Fibroblast of peridontal ligament (primary cell): Measurements from ENCODE around the gene PPARG.

ENCODE experiments used
- DNase-seq: peaks from one replicate; pipeline ENCODE4 v3.0.0-alpha.2; 2010; ENCODE audit errors: extremely low read depth

The PPARG gene

GRCh38 chr3:12409684-12410596, 121.1 kb downstream of the PPARG start:
- no peak for DNase-seq

GRCh38 chr3:12413721-12414255, 124.9 kb downstream of the PPARG start:
- no peak for DNase-seq

- no peak for DNase-seq
Measured at GRCh38 chr3:12415014-12415680, 126.3 kb downstream of the PPARG start.

- no peak for DNase-seq
Measured at GRCh38 chr3:12416731-12417130, 127.9 kb downstream of the PPARG start.

GRCh38 chr3:12420393-12420792, 131.5 kb downstream of the PPARG start:
- DNase-seq, result no peak

GRCh38 chr3:12421132-12421531, 132.3 kb downstream of the PPARG start:
- no peak for DNase-seq

GRCh38 chr3:12423131-12423530, 134.3 kb downstream of the PPARG start:
- no peak for DNase-seq

GRCh38 chr3:12423918-12424630, 135.2 kb downstream of the PPARG start:
- peak; percentile 53 for DNase-seq

GRCh38 chr3:12424635-12425319, 135.9 kb downstream of the PPARG start:
- DNase-seq, result no peak

GRCh38 chr3:12425850-12426579, 137.1 kb downstream of the PPARG start:
- DNase-seq, result no peak

- DNase-seq, result no peak
Measured at GRCh38 chr3:12427551-12427950, 138.7 kb downstream of the PPARG start.

GRCh38 chr3:12428126-12428525, 139.3 kb downstream of the PPARG start:
- DNase-seq, result peak; percentile 22

- DNase-seq, result no peak
Measured at GRCh38 chr3:12430086-12430485, 141.2 kb downstream of the PPARG start.

GRCh38 chr3:12433823-12434222, 145.0 kb downstream of the PPARG start:
- no peak for DNase-seq

GRCh38 chr3:12436514-12437220, 147.8 kb downstream of the PPARG start:
- DNase-seq, result peak; percentile 87

GRCh38 chr3:12437221-12437605, 148.3 kb downstream of the PPARG start:
- no peak for DNase-seq

GRCh38 chr3:12437861-12438260, 149.0 kb downstream of the PPARG start:
- DNase-seq, result no peak

- DNase-seq, result no peak
Measured at GRCh38 chr3:12438318-12438717, 149.4 kb downstream of the PPARG start.

- peak; percentile 9 for DNase-seq
Measured at GRCh38 chr3:12439161-12439940, 150.5 kb downstream of the PPARG start.
